Transverse colon (tissue), 4 donors: ENCODE results near the gene DISC1. TPM values are rescaled to one million over a fixed set of nuclear protein-coding genes. Genes with fewer than 3 reads are reported as not detected.

ENCODE experiments used
- DNase-seq: peaks from one replicate; pipeline ENCODE4 v3.0.0-alpha.2; 2019
- H3K27ac ChIP-seq, 4 donors: fragments of 200-600 bp; sonication (generic); 2 replicates each; pipeline ENCODE4 v1.5.1; 2016 to 2018; ENCODE audit warnings: inconsistent platforms in 4 of 4
- H3K27me3 ChIP-seq: fragments of 200-600 bp; sonication (generic); 2 replicates; pipeline ENCODE4 v1.5.1; 2017; ENCODE audit warnings: inconsistent platforms
- H3K36me3 ChIP-seq, 4 donors: fragments of 200-600 bp; sonication (generic); 2 replicates each; pipeline ENCODE4 v1.5.1; 2017 to 2019; ENCODE audit warnings: inconsistent platforms in 4 of 4
- H3K4me1 ChIP-seq, 4 donors: fragments of 200-600 bp; sonication (generic); 2 replicates each; pipeline ENCODE4 v1.5.1; 2017 to 2020; ENCODE audit warnings: inconsistent platforms in 4 of 4
- H3K4me3 ChIP-seq, 4 donors: fragments of 200-600 bp; sonication (generic); 1 replicate in 1 of 4; 2 replicates in 3 of 4; pipeline versions ENCODE4 v1.5.1 to v1.6.1; 2017 to 2019; ENCODE audit warnings: inconsistent platforms in 4 of 4
- H3K9me3 ChIP-seq, 2 donors: fragments of 200-600 bp; sonication (generic); 2 replicates each; pipeline ENCODE4 v1.5.1; 2017 to 2019; ENCODE audit warnings: inconsistent platforms in 2 of 2
- EP300 ChIP-seq: sonication (generic); formaldehyde crosslinking; IDR thresholded peaks from one replicate; pipeline ENCODE4 v1.6.1; 2017; ENCODE audit warnings: antibody characterized with exemption, low read depth
- POLR2A ChIP-seq: fragments of 450-650 bp; IDR thresholded peaks from one replicate; pipeline ENCODE4 v1.6.1; 2016; ENCODE audit warnings: antibody characterized with exemption, mild to moderate bottlenecking, moderate library complexity
- POLR2AphosphoS5 ChIP-seq, 3 donors: sonication (generic); formaldehyde crosslinking; IDR thresholded peaks; one replicate each; pipeline ENCODE4 v1.6.1; 2016; ENCODE audit warnings: antibody characterized with exemption in 3 of 3
- WGBS, 2 donors: methylation state at CpG; one replicate each; pipeline ENCODE4 v1.1.5; 2018; ENCODE audit warnings: low coverage in 1 of 2; 5-methylcytosine and 5-hydroxymethylcytosine counted together
- in situ Hi-C, 4 donors: fragments of 200-750 bp; cut with MboI; loops; one replicate each; pipeline versions ENCODE4 v1.15.0 to v1.15.1; 2017; ENCODE audit warnings: low sequenced_read_pairs in 3 of 4, low pct_ligation_motif_present in 1 of 4, low pct_unique_long_range_greater_than_20kb in 1 of 4
- intact Hi-C: fragments of 100-400 bp; cut with DNase I; formaldehyde crosslinking; loops from one replicate; pipeline ENCODE4 v1.15.1; 2023; ENCODE audit warnings: low total_unique reads
- total RNA-seq, 4 donors: library from RNA; depleted of rRNA; stranded (reverse); fragments of >200 nt; gene quantifications; one replicate each; pipeline ENCODE4 v1.1.0, GENCODE V29; 2016
- TF ChIP-seq, protein P1 (sequence below), 5 experiments: fragments of 200-600 bp in 3 of 5; fragments of 450-650 bp in 2 of 5; sonication (generic) in 3 of 5; IDR thresholded peaks; 1 replicate in 2 of 5; 2 replicates in 3 of 5; pipeline ENCODE4 v1.5.1; 2016 to 2017; ENCODE audit warnings: antibody characterized with exemption in 5 of 5, inconsistent platforms in 3 of 5, mild to moderate bottlenecking in 2 of 5, moderate library complexity in 1 of 5

Gene DISC1
- total RNA-seq, 4 donors from 2014 or later: 7.8 to 20.3 (median 11.5) TPM

DNA sequence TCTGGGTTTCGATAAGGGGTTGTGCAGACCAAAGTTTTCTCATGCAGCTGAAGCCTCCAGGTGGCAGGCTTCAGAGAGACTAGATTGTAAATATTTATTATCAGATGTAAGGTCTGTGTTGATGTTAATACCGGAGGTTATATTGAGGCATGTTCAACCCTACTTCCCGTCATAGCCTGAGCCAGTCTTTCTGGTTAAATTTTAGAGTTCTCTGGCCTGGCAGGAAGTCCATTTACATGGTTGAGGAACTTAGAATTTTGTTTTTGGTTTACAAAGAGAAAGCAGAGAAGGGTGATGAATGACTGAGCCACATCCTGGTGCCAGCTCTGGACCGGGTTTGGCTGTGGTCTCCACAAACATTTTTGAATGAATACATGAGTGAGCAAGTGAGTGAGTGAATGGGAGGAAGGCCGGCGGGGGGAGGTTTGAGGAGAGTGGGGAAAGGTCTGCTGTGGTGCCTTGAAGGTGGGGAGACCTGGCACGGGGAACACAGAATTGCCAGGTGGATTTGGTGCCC is 218.5 kb downstream of the DISC1 start:
- H3K4me1 ChIP-seq: no peaks in the 10 kb centered on the region
- H3K9me3 ChIP-seq: no peaks in the 10 kb centered on the region
- H3K27ac ChIP-seq: no peak overlapping the region
- TF ChIP-seq EP300 (no peak), POLR2AphosphoS5 (IDR thresholded peaks at IDR 0.05) (no peak), POLR2A (no peak)
- TF ChIP-seq, protein P1, sequence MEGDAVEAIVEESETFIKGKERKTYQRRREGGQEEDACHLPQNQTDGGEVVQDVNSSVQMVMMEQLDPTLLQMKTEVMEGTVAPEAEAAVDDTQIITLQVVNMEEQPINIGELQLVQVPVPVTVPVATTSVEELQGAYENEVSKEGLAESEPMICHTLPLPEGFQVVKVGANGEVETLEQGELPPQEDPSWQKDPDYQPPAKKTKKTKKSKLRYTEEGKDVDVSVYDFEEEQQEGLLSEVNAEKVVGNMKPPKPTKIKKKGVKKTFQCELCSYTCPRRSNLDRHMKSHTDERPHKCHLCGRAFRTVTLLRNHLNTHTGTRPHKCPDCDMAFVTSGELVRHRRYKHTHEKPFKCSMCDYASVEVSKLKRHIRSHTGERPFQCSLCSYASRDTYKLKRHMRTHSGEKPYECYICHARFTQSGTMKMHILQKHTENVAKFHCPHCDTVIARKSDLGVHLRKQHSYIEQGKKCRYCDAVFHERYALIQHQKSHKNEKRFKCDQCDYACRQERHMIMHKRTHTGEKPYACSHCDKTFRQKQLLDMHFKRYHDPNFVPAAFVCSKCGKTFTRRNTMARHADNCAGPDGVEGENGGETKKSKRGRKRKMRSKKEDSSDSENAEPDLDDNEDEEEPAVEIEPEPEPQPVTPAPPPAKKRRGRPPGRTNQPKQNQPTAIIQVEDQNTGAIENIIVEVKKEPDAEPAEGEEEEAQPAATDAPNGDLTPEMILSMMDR (IDR thresholded peaks at IDR 0.05): no peak
- WGBS, 2 donors: 50 to 67% methylated on average over 1 to 7 of the region's 7 CpGs
- no peaks in the 10 kb centered on the region for H3K36me3 ChIP-seq
- in situ Hi-C loops (no loop called here), intact Hi-C loops (no loop called here)
- no peak overlapping the region for H3K4me3 ChIP-seq
- DNase-seq: no peak
- H3K27me3 ChIP-seq: no peaks in the 10 kb centered on the region

- TF ChIP-seq POLR2AphosphoS5 (IDR thresholded peaks at IDR 0.05) (no peak), EP300 (no peak), POLR2A (no peak)
- TF ChIP-seq, protein P1 (IDR thresholded peaks at IDR 0.05): no peak
- in situ Hi-C loops: no loop called here
- WGBS, 2 donors: 89 to 100% methylated on average over 5 to 7 of the region's 7 CpGs
- intact Hi-C loops: no loop called here
- Histone ChIP-seq H3K27me3 (no peaks in the 10 kb centered on the region), H3K4me1 (no peaks in the 10 kb centered on the region), H3K27ac (no peak overlapping the region), H3K4me3 (no peak overlapping the region), H3K36me3 (no peaks in the 10 kb centered on the region), H3K9me3 (no peaks in the 10 kb centered on the region)
- no peak for DNase-seq
Observed at GRCh38 chr1:231847612-231848397, 221.2 kb downstream of the DISC1 start.

GRCh38 chr1:231849981-231850380 is 223.4 kb downstream of the DISC1 start:
- Histone ChIP-seq H3K27me3 (no peaks in the 10 kb centered on the region), H3K36me3 (no peaks in the 10 kb centered on the region), H3K9me3 (no peaks in the 10 kb centered on the region), H3K4me1 (no peaks in the 10 kb centered on the region), H3K4me3 (no peak overlapping the region), H3K27ac (no peak overlapping the region)
- whole genome bisulfite sequencing, 2 donors: 90 to 96% methylated on average over 3 to 5 of the region's 5 CpGs
- in situ Hi-C loops (loop anchor here in 2 of 4 donors (25.0 kb wide), 2 partner anchors 762 to 1387 kb away; no protein-coding TSS in a partner anchor), intact Hi-C loops (no loop called here)
- TF ChIP-seq, protein P1 (IDR thresholded peaks at IDR 0.05): no peak
- no peak for TF ChIP-seq EP300
- TF ChIP-seq POLR2A: no peak
- no peak for TF ChIP-seq POLR2AphosphoS5 (IDR thresholded peaks at IDR 0.05)
- no peak for DNase-seq

DNA sequence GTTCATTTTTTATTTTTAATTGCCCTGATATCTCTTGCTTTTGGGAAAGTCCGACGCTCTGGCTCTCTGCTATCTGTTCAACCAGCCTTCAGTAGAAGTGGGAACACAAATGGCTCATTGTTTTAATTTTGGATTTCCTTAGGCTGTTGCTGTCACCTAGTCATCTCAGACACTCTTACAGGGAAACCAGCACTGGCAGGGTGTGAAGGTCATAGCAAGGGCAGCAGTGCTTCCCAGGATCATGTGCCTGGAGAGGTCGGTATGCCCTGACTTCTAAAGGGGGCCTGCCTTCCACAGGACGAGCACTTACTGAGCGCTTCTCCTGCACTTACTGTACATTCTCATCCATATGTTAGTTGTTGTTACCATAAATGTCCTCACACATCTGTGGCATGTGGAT is 224.2 kb downstream of the DISC1 start:
- no peak overlapping the region for H3K27ac ChIP-seq
- in situ Hi-C loops: loop anchor here in 2 of 4 donors (25.0 kb wide), 2 partner anchors 762 to 1387 kb away; no protein-coding TSS in a partner anchor
- no peaks in the 10 kb centered on the region for H3K36me3 ChIP-seq
- H3K4me1 ChIP-seq: no peaks in the 10 kb centered on the region
- no peak overlapping the region for H3K4me3 ChIP-seq
- WGBS, 2 donors: 88 to 99% methylated on average over 3 to 5 of the region's 5 CpGs
- no peaks in the 10 kb centered on the region for H3K9me3 ChIP-seq
- no peaks in the 10 kb centered on the region for H3K27me3 ChIP-seq
- TF ChIP-seq EP300 (no peak), POLR2A (no peak), POLR2AphosphoS5 (IDR thresholded peaks at IDR 0.05) (no peak)
- TF ChIP-seq, protein P1 (IDR thresholded peaks at IDR 0.05): no peak
- intact Hi-C loops: no loop called here
- DNase-seq: no peak
